ENCODE measurements around the gene ITGB7.

GRCh38 chr12:53182903-53183302 is 24.1 kb downstream of the ITGB7 start:
- TF ChIP-seq POLR2A (IDR thresholded peaks at IDR 0.05) (no peak), CTCF (IDR thresholded peaks at IDR 0.05) (no peak)

Measured in right lobe of liver (tissue), 4 donors.